Measurements from ENCODE around the gene CORO2B. TPM values are rescaled to one million over a fixed set of nuclear protein-coding genes. Genes with fewer than 3 reads are reported as not detected.
"Not testable (repeated sequence)": the region's sequence is repeated elsewhere in the genome, so short reads cannot be mapped to it uniquely, and the experiment has no call there.

Gene CORO2B
- total RNA-seq, 1 donor from 2014 or later, result 2.7 TPM

DNA sequence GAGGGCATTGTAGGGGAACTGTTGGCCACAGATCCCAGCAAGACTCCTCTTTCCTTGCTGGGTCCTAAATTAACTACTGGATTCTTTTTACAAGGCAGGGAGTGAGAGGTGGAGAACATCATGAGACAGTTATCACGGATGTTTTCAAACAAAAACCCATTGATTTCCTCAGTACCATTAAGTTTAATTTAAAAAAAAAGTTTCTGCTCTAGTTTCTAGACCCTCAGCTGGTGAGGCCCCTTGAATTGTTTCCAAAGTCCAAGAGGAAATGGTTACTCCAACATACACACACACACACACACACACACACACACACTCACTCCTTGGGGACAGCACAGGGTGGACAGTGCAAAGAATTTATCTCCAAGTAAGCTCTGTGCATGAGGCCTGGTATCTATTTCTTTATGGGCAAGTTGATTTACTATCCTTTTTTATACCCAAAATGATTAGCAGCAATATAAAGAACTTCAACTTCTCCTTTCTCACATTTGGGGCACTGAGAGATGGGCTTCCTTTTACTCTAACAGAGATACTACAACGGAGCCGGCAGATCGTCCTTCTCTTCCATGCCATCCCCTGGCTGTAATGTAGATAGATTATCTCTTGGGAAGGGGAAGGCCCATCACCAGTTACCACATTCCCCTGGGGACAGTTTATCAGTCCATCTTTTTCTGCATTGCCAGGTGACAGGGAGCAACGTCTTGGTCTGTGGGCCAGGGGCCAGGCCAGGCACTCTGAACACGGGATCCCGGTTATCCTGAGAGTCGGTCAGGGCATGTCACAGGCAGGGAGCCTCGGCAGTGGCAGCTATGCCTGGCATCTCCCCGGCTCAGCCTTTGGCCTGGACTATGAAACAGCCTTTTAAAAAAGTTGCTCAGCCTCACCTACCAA lies 54.7 kb downstream of the CORO2B start:
- intact Hi-C loops (cut with DNase I), result loop anchor here (10.0 kb wide), 1 partner anchor 49 kb away; no protein-coding TSS in a partner anchor

GRCh38 chr15:68634122-68634482 lies 55.3 kb downstream of the CORO2B start:
- no peak for DNase-seq (ENCODE audit: low spot score)
- intact Hi-C loops (cut with DNase I), result loop anchor here (10.0 kb wide), 1 partner anchor 49 kb away; no protein-coding TSS in a partner anchor

More for the DNA sequence above, 54.7 kb downstream of the CORO2B start:
- no peak for DNase-seq (ENCODE audit: low spot score)

GRCh38 chr15:68634531-68634930 lies 55.7 kb downstream of the CORO2B start:
- intact Hi-C loops (cut with DNase I), result loop anchor here (10.0 kb wide), 1 partner anchor 50 kb away; no protein-coding TSS in a partner anchor
- no peak for DNase-seq (ENCODE audit: low spot score)

DNA sequence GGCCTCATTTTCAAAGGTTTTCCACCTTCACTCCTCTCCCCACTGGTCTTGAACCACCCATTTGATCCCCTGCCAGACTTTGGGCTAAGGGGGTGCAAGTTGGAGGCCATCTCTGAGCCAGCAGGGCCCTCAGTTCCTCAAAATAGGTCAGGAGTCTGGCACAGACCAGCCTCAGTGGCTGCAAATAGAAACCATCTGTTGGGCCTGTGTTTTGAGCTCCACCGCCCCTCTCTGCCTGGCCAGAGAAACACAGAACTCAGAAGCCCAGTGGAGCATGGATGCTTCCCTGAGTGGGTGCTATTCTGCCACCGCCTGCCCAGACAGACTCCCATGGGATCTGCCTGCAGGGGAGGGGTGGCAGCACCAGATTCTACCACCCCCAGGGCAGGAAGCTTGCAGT lies 56.3 kb downstream of the CORO2B start:
- intact Hi-C loops (cut with DNase I), result loop anchor here (10.0 kb wide), 1 partner anchor 50 kb away; no protein-coding TSS in a partner anchor

GRCh38 chr15:68636256-68636655 lies 57.5 kb downstream of the CORO2B start:
- DNase-seq (ENCODE audit: low spot score), result no peak
- intact Hi-C loops (cut with DNase I), result loop anchor here (10.0 kb wide), 1 partner anchor 51 kb away; no protein-coding TSS in a partner anchor

More for the DNA sequence above, 56.3 kb downstream of the CORO2B start:
- DNase-seq (ENCODE audit: low spot score), result peak; percentile 77

DNA sequence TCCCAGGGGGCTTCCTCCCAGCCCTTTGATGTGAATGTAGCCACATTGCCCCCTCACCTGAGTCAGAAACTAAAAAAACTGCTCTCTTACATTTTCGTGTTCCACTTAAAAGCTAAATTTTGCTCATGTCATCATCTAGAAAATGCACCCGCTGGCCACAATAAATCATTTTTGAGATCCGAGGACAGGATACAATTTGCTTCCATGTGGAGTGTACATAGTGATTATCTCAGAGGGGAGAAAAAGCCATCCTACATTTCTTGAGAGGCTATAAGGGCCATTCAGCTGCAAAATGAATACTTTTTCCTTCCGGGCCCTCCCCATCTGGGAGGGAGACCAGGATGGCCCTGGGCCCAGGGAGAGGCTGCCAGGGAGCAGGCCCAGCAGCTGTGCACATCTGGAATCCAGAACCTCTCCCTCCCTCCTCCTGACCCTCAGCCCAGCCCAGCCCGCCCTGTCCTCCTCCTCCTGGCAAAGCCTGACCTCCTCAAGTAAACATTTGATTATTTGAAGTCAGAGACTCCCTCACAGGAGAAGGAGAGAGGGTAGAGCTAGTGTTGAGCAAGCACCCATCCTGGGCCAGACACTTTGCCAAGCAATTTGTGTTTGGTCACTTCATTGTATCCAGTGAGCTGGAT lies 59.1 kb downstream of the CORO2B start:
- no peak for DNase-seq (ENCODE audit: low spot score)
- intact Hi-C loops (cut with DNase I), result loop anchor here (10.0 kb wide), 1 partner anchor 53 kb away; no protein-coding TSS in a partner anchor

GRCh38 chr15:68638953-68639515 lies 60.2 kb downstream of the CORO2B start:
- DNase-seq (ENCODE audit: low spot score), result peak; percentile 53
- intact Hi-C loops (cut with DNase I), result loop anchor here (10.0 kb wide), 1 partner anchor 54 kb away; no protein-coding TSS in a partner anchor

DNA sequence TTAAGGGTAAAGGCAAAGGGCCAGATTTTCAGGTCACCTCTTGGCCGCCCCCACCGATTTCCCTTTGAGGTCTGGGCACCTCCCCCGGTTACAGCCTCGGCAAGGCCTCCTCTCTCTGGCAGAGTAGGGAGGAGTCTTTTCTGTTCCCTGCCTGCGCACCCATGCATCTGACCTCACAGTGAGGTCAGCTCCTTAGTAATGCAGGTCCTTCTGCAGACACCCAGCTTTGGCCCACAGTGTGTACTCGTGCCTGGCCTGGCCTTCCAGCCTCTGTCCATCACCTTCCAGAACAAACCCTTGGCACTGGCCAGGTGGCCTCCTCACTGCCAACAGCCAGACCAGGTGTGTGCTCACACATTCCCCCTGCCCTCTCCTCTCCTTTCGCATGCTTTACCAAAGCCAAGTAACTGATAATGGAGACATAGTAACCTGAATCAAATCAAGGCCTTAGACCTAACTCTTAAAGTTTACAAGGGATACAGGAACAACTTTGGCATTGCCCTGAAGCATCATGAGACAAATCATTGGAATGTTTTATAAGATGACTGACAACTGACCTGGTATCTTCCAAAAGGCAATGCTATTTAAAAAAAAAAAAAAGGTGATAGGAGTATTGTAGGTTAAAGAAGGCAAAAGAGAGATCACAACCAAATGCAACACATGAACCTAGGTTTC lies 61.3 kb downstream of the CORO2B start:
- intact Hi-C loops (cut with DNase I), result loop anchor here (10.0 kb wide), 1 partner anchor 55 kb away; no protein-coding TSS in a partner anchor
- peak; percentile 75 for DNase-seq (ENCODE audit: low spot score)

- intact Hi-C loops (cut with DNase I), result no loop called here
- peak; percentile 73 for DNase-seq (ENCODE audit: low spot score)
Measured at GRCh38 chr15:68640791-68641331, 62.1 kb downstream of the CORO2B start.

GRCh38 chr15:68641376-68641775 lies 62.6 kb downstream of the CORO2B start:
- intact Hi-C loops (cut with DNase I), result no loop called here

DNA sequence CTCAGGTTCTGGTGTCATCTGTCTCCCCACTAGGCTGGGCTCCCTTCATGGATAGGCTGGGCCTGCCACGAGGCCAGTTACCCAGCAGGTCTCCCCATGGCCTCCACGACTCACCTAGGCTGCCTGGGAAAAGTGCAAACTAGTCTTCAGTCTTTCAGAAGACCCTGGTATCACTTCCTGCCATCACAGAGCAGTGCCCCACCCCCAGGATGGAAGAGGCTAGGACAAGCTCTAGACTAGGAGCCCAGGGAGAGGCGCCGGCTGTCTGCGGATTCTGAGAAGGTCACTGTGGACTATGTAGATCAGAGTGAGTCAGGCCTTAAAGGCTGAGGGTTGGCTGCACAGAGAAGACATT lies 63.7 kb downstream of the CORO2B start:
- peak; percentile 24 for DNase-seq (ENCODE audit: low spot score)
- intact Hi-C loops (cut with DNase I), result no loop called here

More at GRCh38 chr15:68641376-68641775, 62.6 kb downstream of the CORO2B start:
- DNase-seq (ENCODE audit: low spot score), result peak; percentile 50

GRCh38 chr15:68643216-68643830 lies 64.5 kb downstream of the CORO2B start:
- intact Hi-C loops (cut with DNase I), result no loop called here
- DNase-seq (ENCODE audit: low spot score), result peak; percentile 33

- intact Hi-C loops (cut with DNase I), result no loop called here
- peak; percentile 15 for DNase-seq (ENCODE audit: low spot score)
Measured at GRCh38 chr15:68644083-68644904, 65.5 kb downstream of the CORO2B start.

DNA sequence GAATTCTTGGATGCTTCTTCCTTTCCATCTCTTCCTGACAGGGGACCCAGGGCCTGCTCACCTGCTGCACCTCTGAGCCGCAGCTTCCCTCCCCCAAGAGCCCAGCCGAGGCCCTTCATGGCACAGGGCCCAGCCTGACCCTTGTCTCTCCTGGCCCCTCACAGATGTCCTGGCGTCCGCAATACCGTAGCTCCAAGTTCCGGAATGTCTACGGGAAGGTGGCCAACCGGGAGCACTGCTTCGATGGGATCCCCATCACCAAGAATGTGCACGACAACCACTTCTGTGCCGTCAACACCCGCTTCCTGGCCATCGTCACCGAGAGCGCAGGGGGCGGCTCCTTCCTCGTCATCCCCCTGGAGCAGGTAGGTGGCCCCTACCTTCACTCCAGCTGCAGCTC lies 66.2 kb downstream of the CORO2B start:
- intact Hi-C loops (cut with DNase I), result no loop called here
- peak; percentile 43 for DNase-seq (ENCODE audit: low spot score)

- peak; percentile 15 for DNase-seq (ENCODE audit: low spot score)
- intact Hi-C loops (cut with DNase I), result no loop called here
Measured at GRCh38 chr15:68646156-68646555, 67.4 kb downstream of the CORO2B start.

- intact Hi-C loops (cut with DNase I), result no loop called here
- peak; percentile 15 for DNase-seq (ENCODE audit: low spot score)
Measured at GRCh38 chr15:68646696-68647095, 67.9 kb downstream of the CORO2B start.

DNA sequence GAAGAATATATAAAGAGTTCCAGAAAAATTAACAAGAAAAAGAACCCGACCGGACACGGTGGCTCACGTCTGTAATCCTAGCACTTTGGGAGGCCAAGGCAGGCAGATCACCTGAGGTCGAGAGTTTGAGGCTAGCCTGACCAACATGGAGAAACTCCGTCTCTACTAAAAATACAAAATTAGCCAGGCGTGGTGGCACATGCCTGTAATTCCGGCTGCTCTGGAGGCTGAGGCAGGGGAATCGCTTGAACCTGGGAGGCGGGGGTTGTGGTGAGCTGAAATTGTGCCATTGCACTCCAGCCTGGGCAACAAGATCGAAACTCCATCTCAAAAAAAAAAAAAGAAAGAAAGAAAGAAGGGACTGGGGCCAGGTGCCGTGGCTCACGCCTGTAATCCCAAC lies 68.6 kb downstream of the CORO2B start:
- intact Hi-C loops (cut with DNase I), result not testable (repeated sequence)
- peak; percentile 9 for DNase-seq (ENCODE audit: low spot score)

Data from cardiac septum (tissue), 1 donor.